NCI-H2171 treated with DMSO at 0.1 percent for 48 hours (cell line): ENCODE data around the gene UBE2M.
"Not testable (repeated sequence)": the region's sequence is repeated elsewhere in the genome, so short reads cannot be mapped to it uniquely, and the experiment has no call there.

Experiments
- DNase-seq: peaks from one replicate; lab custom pipeline; 2025; lab: John Stamatoyannopoulos, UW

UBE2M gene

DNA sequence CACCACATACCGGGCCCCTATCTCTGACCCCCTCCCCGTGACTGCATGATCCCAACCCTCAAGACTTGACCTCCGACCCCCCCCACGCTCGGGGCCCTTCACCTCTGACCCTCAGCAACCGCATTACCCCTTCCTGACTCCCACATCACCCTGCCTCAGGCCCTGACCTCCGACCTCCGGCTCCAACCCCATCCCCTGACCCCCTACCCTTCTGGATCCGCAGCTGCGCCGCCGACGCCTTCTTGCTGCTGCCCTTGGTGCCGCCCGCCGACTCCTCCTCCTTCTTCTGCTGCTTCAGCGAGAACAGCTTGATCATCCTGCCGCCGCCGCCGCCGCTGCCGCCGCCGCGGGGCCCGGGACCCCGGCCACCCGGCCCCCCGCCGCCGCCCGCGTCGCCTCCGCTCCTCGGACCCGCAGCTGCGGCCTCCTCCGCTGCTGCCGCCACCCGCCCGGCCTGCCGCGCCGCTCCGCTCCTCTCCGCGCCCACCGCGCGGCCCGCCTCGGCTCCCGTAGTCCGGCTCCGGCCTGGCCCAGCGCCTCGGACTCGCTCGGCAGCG lies at the start of gene UBE2M:
UBE2M (minus strand) TSS at position 546 of the 557 bp plus-strand sequence; CDS start at position 316, 230 bp downstream.
- no peak for DNase-seq

DNA sequence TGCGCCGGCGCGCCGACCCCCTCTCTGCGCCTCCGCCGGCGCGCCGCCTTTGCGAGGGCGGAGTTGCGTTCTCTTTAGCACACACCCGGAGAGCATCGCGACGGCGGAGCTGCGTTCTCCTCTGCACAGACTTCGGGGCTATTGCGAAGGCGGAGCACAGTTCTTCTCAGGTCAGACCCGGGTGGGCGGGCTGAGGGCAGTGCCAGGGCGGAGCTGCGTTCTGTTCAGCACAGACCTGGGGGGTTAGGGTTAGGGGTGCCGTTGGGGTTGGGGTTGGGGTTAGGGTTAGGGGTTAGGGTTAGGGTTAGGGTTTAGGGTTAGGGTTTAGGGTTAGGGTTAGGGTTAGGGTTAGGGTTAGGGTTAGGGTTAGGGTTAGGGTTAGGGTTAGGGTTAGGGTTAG lies 48.8 kb upstream of the UBE2M start:
- DNase-seq: not testable (repeated sequence)

DNA sequence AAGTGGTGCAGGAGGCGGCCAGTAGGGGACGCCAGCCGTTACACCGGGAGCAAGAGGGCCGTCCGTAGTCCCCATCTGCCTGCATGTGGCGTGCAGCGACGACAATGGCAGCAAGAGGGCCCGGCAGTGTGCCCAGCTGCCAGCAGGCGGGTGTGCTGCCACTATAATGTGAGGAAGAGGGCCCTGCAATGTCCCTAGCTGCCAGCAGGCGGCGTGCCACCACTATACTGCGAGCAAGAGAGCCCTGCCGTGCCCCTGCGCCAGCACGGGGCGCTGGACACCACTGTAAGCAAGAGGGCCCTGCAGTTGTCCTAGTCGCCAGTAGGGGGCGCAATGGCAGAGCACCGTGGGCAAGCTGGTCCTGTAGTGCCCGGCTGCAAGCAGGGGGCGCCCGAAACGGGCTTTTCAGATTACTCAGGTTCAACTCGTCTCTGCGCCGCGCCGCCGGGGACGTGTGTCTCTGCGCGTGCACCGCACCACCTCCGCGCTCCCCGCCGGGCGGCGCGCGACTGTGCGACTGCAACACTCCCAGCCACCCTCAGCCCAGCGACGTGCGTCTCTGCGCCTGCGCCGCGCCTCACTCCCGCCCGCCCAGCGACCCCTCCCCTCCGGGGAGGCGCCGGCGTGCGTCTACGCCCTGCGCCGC lies 48.0 kb upstream of the UBE2M start:
- not testable (repeated sequence) for DNase-seq

DNA sequence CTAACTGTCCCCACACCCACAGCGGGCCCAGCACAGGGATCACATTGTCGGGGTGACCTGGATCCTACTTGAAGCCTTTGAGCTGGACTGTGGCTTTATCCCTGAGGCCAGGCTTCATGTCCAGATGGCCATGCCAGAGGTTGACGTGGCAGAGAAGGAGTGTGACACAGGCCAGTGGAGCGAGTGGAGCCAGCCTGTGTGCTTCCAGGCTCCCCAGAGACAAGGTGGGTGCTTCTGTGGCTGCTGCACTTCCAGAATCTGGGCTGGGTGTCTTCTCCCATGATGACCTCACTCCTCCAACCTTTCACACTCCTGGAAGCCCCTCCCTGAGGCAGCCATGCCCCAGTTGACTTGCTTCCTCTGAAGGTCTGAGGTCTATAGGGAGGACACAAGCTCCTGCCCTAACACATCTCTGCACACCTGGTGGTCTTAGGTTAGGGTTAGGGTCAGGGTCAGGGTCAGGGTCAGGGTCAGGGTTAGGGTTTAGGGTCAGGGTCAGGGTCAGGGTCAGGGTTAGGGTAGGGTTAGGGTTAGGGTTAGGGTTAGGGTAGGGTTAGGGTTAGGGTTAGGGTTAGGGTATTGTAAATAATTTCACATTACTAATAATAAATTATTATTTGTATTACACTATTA lies 27.8 kb upstream of the UBE2M start:
- DNase-seq: no peak

DNA sequence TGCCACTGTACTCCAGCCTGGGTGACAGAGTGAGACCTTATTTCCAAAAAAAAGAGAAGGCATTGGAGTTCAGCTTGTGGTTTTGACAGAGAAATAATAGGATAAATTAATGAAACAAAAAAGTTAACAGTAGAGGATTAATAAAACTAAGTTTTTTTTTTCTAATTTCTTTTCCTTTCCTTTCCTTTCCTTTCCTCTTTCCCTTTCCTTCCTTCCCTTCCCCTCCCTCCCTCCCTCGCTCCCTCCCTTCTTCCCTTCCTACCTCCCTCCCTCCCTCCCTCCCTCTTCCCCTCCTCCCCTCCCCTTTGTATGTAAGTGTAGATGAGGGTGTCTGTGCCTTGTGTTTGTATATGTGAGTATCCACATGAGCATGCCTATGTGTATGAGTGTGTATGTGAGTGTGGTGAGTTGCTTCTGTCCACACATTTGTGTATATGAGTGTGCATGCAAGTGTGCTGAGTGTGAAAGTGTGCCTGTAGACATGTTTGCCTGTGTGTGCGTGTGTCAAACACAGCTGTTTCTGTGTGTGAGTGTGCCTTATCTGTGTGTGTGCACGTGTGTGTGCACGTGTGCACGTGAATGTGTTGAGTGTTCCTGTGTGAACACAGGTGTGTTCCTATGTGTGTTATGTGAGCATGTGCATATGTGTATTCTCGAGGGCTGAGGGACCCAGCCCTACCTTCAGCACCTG lies 27.2 kb upstream of the UBE2M start:
- no peak for DNase-seq

DNA sequence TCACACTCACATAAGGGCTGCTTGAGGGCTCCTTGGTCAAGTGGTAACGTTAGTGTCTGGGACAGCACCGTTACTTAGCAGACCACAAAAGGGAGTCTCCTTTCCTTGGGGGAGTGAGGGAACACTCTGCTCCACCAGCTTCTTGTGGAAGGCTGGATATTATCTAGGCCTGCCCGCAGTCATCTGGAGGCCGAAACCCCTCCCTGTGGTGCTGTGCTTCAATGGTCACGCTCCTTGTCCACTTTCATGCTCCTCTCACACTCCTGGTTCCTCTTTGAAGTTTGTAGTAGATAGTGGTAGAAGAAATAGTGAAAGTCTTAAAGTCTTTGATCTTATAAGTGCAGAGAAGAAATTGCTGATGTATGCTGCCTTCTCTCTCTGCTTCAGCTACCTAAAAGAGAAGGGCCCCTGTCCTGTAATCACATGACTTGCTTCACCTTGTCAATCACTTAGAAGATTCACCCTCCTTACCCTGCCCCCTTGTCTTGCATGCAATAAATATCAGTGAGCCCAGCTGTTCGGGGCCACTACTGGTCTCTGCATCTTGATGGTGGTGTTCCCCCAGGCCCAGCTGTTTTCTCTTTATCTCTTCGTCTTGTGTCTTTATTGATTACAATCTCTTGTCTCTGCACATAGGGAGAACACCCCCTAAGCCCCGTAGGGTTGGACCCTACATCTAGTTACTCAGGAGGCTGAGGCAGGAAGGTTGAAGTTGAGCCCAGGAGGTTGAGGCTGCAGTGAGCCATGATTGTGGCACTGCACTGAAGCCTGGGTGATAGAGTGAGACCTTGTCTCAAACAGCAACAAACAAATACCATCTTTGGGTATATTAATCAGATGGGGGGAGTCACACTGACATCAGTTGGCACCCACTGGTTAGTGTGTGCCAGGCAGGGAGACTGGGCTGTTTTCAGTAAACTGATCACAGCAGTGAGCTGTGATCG lies 26.4 kb upstream of the UBE2M start:
- DNase-seq: no peak

DNA sequence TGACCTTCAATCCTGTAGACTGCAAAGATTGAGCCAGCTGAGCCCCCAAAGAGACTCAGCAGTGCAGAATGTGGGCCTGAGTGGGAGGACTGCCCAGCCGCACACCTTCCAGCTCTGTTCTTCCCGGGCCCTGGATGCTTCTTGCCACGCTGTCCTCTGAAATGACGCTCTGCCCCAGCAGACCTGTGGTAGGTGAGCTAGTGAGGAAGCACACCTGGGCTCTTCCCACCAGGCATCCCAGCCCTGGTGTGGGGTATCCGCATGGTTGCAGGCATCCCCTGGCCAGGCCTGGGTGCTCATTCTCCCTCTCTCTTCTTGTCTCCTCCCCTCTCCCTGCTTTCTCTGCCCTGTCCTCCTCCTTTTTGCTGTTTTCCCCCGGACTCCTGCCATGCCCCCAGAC lies 24.6 kb upstream of the UBE2M start:
- DNase-seq: no peak

DNA sequence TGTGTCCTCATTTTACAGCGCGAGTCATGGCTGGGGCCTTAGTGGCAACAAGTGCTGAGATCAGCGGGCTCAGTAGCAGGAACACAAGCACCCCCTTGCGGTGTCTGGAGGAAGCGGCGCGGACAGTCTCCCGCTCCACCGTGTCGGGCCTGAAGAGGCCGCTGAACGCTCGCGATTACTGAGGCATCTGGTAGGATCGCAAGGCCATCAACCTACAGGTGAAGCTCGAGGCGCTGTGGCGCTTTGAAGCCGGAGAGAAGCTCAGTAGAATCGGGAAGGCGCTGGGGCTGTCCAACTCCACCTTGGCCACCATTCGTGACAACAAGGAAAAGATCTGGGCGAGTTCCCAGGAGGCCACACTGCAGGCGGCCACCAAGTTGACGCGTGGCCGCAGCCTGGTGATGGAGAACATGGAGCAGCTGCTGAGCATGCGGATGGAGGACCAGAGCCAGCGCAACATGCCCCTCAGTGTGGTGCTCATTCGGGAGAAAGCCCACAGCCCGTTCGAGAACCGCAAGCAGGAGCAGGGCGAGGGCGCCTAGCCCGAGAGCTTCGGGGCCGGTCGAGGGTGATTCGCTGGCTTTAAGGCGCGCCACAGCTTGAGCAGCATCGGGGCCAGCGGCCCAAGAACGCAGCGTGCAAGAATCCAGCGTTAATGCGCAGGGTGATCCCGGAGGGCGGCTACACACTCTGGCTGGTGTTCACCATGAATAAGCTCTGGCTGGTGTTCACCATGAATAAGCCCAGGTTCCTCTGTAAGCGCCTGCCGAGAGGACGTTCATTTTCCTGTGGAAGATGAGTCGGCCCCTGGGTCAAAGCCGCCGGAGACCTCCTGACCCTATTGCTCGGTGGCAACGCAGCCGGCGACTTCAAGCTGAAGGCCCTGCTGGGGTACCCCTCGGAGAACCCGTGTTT lies 23.1 kb upstream of the UBE2M start:
- DNase-seq: no peak

DNA sequence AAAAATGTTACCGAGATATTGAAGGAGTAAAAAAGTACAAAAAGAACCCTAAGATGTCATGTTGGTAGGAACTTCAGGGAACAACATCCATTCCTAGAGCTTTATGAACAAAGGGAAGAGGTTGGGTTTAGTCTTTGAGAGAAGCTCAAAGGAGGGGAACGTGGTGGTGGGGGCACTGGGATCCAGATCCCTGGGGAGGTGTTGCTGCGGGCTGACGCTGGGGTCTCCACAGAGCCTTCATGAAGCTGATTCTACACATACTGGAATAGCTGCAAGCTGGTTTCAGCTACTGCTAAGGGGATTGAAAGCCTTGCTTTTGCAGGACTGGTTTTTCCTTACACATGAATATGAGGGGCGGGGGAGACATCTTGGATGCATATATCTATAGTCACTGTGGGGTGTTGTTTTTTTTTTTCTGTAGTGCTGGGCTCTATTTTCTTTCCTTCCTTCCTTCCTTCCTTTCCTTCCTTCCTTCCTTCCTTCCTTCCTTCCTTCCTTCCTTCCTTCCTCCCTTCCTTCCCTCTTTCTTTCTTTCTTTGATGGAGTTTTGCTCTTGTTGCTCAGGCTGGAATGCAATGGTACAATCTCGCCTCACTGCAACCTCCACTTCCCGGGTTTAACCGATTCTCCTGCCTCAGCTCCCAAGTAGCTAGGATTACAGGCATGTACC lies 21.2 kb upstream of the UBE2M start:
- no peak for DNase-seq

DNA sequence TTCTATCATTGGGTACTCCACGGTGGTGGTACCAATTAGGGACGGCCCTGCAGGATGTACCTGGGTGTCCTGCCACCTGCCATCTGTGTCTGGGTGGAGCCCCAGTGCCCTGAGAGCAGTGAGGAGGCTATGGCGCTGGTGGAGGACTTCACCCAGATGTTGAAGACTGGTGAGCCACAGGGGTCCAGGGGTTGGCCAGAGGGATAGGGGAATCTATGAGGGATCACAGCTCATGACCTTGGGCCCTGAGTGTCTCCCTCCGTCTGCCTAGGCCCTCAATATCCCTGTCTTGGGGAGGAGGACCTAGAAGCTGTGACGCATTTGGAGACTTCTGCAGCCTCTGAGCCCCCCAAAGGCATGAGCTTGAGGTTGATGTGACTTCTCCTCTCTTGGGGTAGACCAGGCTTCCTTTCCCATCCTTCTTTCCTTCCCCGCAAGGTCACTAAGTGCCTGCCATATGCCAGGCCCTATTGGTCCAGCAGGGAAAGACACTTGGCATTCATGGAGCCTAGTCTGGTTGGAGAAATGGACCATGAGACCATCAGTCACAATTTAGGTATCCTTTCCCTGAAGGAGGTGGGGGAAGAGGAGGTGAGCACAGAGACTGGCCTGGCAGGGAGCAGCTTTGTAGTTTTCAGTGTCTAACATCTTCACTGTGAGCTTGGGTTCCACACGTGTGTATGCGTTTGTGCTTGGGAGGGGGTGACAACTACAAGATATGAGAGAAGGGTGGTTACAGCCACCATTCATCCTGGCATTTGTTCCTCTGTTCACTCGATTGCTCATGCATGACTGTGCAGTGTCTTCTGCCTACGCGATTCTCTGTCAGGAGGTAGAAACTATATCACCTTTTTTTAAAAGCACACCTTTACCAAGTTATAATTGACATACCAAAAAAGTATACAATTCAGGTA lies 19.9 kb upstream of the UBE2M start:
- no peak for DNase-seq

DNA sequence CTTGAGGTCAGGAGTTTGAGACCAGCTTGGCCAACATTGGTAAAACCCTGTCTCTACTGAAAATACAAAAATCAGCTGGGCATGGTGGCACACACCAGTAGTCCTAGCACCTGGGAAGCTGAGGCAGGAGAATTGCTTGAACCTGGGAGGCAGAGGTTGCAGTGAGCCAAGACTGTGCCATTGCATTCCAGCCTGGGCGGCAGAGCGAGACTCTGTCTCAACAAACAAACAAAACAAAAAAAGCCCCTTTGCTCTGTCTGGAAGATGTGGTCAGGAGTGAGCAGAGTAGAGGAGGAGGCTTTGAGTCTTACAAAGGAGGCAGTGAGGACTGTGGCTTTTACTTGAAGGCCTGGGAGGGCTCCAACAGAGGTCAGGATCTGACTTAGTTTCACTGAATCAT lies 19.2 kb upstream of the UBE2M start:
- DNase-seq: not testable (repeated sequence)

DNA sequence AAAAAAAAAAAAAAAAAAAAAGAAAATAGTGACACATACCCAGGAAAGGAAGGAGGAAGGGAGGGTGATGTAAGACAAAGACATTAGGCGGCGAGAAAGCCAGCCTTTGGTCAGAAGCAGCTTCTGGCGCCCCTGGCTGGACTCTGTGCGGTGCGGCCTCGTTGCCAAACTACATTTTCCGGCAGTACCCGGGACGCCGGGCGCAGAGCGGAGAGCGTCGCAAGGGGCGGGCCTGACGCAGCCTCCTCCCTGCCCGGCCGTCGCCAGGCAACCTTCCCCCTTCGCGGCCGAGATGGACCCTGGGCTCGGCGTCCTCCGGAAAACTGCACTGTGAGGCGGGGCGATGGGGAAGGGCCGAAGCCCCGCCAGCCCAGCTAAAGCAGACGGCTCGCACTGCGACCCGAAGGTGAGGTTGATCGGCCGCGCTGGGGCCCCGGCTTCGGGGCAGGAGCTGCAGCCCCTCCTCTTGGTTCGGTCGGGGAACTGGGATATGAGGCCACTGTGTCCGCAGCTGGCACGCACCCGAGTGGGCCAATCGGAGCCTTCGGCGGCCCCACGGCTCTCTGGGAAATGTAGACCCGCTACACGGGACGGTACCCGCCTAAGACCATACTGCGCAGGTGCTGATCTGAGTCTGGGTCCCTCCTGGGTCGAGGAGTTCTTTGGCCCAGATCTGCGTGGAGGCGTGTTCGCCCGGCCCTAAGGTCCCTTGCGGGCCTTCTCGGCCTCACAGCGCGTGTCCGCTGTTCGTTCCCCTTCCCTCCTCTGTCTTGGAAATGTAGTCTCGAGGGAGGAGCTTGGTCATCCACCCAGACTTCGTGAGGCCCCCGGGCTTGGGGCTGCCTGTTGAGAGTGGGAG lies 17.0 kb upstream of the UBE2M start:
- no peak for DNase-seq

DNA sequence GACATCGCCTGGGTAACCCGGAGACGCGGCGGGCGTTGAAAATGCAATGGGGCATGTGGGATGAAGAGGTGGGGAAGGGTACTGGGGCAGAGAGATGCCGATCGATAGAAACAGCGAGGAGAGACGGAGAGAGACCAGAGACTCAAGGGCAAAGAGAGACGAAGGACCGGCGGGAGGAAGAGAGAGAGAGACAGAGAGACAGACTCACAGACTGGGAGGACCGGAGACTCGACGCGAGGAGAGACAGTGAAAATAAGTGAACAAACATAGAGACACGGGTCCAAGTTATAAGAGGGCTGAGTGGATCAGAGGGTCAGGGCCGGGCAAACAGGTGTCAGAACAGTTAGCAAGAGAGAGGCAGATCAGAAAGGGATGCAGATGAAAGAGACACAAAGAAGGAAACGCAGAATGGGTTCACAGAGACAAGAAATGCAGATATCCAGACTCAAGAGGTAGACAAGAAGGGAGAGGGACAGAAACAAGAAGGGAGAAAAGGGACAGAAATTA lies 15.3 kb upstream of the UBE2M start:
- no peak for DNase-seq

DNA sequence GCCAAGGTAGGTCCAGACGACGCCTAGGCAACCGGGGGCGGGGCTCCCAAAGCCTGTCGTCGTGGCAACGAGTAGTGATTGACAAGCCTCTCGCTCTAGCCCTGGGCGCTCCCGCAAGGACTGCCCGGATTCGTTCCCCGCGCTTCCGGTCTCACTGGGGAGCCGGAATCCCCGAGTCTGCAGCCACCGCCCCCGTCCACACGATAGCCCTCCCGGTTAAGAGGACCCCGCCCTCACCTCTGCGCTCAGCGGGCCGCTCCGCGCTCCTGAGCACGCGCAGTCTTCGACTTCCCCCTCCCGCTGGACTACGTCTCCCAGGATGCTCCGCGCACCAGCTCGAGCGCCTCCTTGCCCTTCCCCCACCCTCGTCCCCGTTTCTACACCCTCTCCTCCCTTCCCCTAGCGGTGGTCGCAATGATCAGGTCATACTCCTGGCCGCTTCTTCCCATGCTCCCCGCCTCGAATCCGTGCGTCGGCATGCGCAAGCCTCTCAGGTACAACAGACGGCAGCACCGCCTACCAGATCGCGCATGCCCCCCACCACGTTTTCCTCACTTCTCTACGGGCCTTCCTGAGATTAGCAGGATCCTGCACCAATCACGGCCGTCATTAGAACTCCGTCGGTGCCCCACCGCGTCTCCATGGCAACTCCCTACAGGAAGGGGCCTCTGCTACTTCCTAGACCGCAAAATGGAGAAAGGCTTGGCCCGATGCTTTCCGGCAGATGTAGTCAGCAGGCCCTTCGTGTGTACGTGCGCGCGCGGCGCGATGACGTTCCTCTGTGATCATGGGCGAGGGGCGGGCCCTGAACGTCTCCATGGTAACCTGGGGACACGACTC lies 14.6 kb upstream of the UBE2M start, which contains the start of gene MZF1:
MZF1 (minus strand) TSS at position 518 of the 840 bp plus-strand sequence. CDS start 1,946 bp downstream, outside the sequence.
- no peak for DNase-seq

DNA sequence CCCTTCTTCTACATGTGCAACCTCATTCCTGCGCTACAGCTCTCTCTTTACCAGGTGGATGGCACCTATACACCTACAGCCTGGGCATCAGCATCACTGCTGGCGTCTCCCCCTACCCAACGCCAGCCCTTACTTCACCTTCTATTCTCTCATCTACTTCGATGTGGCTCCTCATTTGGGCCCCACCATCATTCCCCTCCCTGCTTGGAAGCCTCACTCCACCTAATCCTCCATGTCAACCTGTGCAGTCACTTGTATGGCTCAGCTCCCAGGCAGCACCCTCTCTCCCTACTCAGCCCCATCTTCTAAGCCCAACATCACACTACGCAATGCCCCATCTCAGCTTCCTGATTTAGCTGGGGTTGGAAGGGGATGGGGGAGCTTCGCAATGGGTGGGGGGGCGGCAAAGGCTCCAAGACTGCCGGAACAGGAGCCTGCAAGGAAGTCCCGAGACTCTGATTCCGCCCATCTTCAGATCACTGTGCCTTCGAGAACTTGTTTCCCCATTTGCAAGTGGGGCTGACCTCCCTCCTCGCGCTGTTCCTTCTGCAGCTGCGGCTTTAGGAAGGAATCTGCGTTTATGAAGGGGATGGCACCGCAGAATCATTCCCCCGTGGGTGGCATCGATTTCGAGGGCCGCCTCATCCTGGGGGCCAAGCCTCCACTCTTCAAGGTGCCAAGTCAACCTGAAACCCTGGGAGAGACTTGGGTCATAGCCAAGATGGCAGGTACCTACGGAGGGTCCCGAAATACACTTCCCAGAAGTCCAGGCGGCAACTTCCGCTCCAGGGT lies 13.8 kb upstream of the UBE2M start:
- DNase-seq: no peak

DNA sequence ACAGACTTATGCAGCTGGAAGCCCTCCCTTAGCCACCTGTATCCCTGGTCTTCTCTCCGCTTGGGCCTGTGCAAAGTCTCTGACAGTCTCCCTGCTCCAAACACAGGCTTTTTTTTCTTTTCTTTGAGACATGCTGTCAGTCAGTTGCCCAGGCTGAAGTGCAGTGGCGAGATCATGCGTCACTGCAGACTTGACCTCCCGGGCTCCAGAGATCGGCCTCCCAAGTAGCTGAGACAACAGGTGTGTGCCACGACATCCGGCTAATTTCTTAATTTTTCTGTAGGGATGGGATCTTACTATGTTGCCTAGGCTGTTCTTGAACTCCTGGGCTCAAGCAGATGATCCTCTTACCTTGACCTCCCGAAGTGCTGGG lies 13.2 kb upstream of the UBE2M start:
- no peak for DNase-seq
